ENCODE measurements around the gene B3GALNT1. TPM values are rescaled to one million over a fixed set of nuclear protein-coding genes. Genes with fewer than 3 reads are reported as not detected.

Gene B3GALNT1, protein sequence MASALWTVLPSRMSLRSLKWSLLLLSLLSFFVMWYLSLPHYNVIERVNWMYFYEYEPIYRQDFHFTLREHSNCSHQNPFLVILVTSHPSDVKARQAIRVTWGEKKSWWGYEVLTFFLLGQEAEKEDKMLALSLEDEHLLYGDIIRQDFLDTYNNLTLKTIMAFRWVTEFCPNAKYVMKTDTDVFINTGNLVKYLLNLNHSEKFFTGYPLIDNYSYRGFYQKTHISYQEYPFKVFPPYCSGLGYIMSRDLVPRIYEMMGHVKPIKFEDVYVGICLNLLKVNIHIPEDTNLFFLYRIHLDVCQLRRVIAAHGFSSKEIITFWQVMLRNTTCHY
- 8.5 and 10.1 TPM in 2 replicates for total RNA-seq

GRCh38 chr3:161104561-161105551, at the start of gene B3GALNT1:
TSS of gene B3GALNT1 (minus strand) at chr3:161105349. CDS start at chr3:161086754, 18,595 bp downstream.

Other genes starting within 250 kb of the B3GALNT1 start
- 53.9 and 113 TPM in 2 replicates for gene NMD3, start 116.0 kb upstream of the B3GALNT1 start, total RNA-seq

Measured in dermis lymphatic vessel endothelial cell (primary cell).